IMR-90 (cell line): Measurements from ENCODE around the gene ASCL1. TPM values are rescaled to one million over a fixed set of nuclear protein-coding genes. Genes with fewer than 3 reads are reported as not detected.

ENCODE experiments used
- ATAC-seq: fragments of 200-7000 bp; cut with Tn5 transposase; 2 replicates; pipeline ENCODE4 v1.9.1; 2020; ENCODE audit warnings: low read depth, mild to moderate bottlenecking, moderate library complexity
- BruUV-seq: library from RNA; stranded (reverse); fragments of 400-500 nt; replicated peaks from 2 replicates; lab custom pipeline; 2021; lab: Mats Ljungman, UMichigan
- CTCF ChIA-PET: fragments of 300-600 bp; formaldehyde crosslinking; extraction: SDS; loops from one replicate; lab custom pipeline; 2021; ENCODE audit warnings: antibody characterized with exemption; lab: Yijun Ruan, JAX
- POLR2A ChIA-PET: fragments of 300-600 bp; sonication (Branson Sonifier 250); formaldehyde crosslinking; loops from one replicate; lab custom pipeline; 2022; ENCODE audit warnings: antibody characterized with exemption; ENCODE audit not compliant: unreplicated experiment; lab: Charles Lee
- DNase-seq: peaks from one replicate; pipeline ENCODE4 v3.0.0; 2013
- H2AFZ ChIP-seq: replicated peaks from 2 replicates; pipeline ENCODE3; 2013; ENCODE audit warnings: low read length, mild to moderate bottlenecking; ENCODE audit not compliant: poor library complexity
- H2AK5ac ChIP-seq: 2 replicates; pipeline ENCODE4 v1.6.1; 2013; ENCODE audit warnings: low read depth, low read length, inconsistent platforms
- H2AK9ac ChIP-seq: replicated peaks from 2 replicates; pipeline ENCODE3; 2013; ENCODE audit warnings: mild to moderate bottlenecking, low read depth, low read length, moderate library complexity; ENCODE audit not compliant: poor library complexity
- H2BK120ac ChIP-seq: 2 replicates; pipeline ENCODE4 v1.6.1; 2013; ENCODE audit warnings: low read depth, low read length, inconsistent platforms
- H2BK15ac ChIP-seq: 3 replicates; pipeline ENCODE4 v1.6.1; 2013; ENCODE audit warnings: low read depth, low read length, inconsistent platforms
- H2BK20ac ChIP-seq: 2 replicates; pipeline ENCODE4 v1.6.1; 2013; ENCODE audit warnings: low read depth, mild to moderate bottlenecking, inconsistent platforms, low read length, moderate library complexity
- H2BK5ac ChIP-seq: 2 replicates; pipeline ENCODE4 v1.6.1; 2013; ENCODE audit warnings: mild to moderate bottlenecking, low read depth, low read length, inconsistent platforms; ENCODE audit not compliant: poor library complexity, severe bottlenecking
- H3K14ac ChIP-seq: replicated peaks from 2 replicates; pipeline ENCODE4 v1.6.1; 2013; ENCODE audit warnings: low read depth, low read length, inconsistent platforms
- H3K18ac ChIP-seq: 2 replicates; pipeline ENCODE4 v1.6.1; 2013; ENCODE audit warnings: low read depth, low read length, control low read depth
- H3K23ac ChIP-seq: 2 replicates; pipeline ENCODE4 v1.6.1; 2013; ENCODE audit warnings: low read depth, low read length, inconsistent platforms
- H3K27ac ChIP-seq: 2 replicates; pipeline ENCODE4 v1.5.1; 2013; ENCODE audit warnings: mild to moderate bottlenecking, control low read depth, low read length; ENCODE audit not compliant: insufficient read depth
- H3K27me3 ChIP-seq: 2 replicates; pipeline ENCODE4 v1.6.1; 2013; ENCODE audit warnings: low read length; ENCODE audit not compliant: control insufficient read depth, insufficient read depth
- H3K36me3 ChIP-seq: 2 replicates; pipeline ENCODE4 v1.6.1; 2013; ENCODE audit warnings: low read length, mixed read lengths; ENCODE audit not compliant: control insufficient read depth, insufficient read depth
- H3K4ac ChIP-seq: 2 replicates; pipeline ENCODE4 v1.6.1; 2013; ENCODE audit warnings: low read depth, low read length, inconsistent platforms
- H3K4me1 ChIP-seq: 2 replicates; pipeline ENCODE4 v1.6.1; 2013; ENCODE audit warnings: low read length, mixed read lengths; ENCODE audit not compliant: control insufficient read depth, insufficient read depth
- H3K4me2 ChIP-seq: 2 replicates; pipeline ENCODE4 v1.6.1; 2013; ENCODE audit warnings: low read depth, mild to moderate bottlenecking, control low read depth, low read length, moderate library complexity
- H3K4me3 ChIP-seq: 2 replicates; pipeline ENCODE4 v1.5.1; 2013; ENCODE audit warnings: low read depth, mild to moderate bottlenecking, control low read depth, low read length, moderate library complexity; ENCODE audit not compliant: insufficient read depth
- H3K56ac ChIP-seq: 2 replicates; pipeline ENCODE4 v1.6.1; 2013; ENCODE audit warnings: low read length, inconsistent platforms; ENCODE audit not compliant: insufficient read depth; ENCODE audit errors: extremely low read depth
- H3K79me1 ChIP-seq, 2 experiments: 2 replicates each; pipeline ENCODE4 v1.6.1; 2013; ENCODE audit warnings: low read length in 2 of 2, inconsistent platforms in 1 of 2, low read depth in 1 of 2
- H3K9ac ChIP-seq: 2 replicates; pipeline ENCODE4 v1.6.1; 2013; ENCODE audit warnings: low read depth, low read length, control low read depth
- H3K9me1 ChIP-seq: 2 replicates; pipeline ENCODE4 v1.6.1; 2013; ENCODE audit warnings: low read length, inconsistent platforms; ENCODE audit not compliant: insufficient read depth
- H3K9me3 ChIP-seq: 2 replicates; pipeline ENCODE4 v1.6.1; 2013; ENCODE audit warnings: low read length; ENCODE audit not compliant: control insufficient read depth, insufficient read depth
- H4K20me1 ChIP-seq: 2 replicates; pipeline ENCODE4 v1.6.1; 2013; ENCODE audit warnings: low read length, inconsistent platforms; ENCODE audit not compliant: insufficient read depth
- H4K5ac ChIP-seq: 2 replicates; pipeline ENCODE4 v1.6.1; 2013; ENCODE audit warnings: mild to moderate bottlenecking, low read depth, low read length, control low read depth
- H4K8ac ChIP-seq, 2 experiments: 2 replicates each; pipeline ENCODE4 v1.6.1; 2013; ENCODE audit warnings: low read depth in 2 of 2, low read length in 2 of 2, control low read depth in 1 of 2, inconsistent platforms in 1 of 2
- H4K91ac ChIP-seq: 2 replicates; pipeline ENCODE4 v1.6.1; 2013; ENCODE audit warnings: low read depth, low read length, inconsistent platforms; ENCODE audit not compliant: insufficient read depth
- BHLHE40 ChIP-seq: fragments of 150-350 bp; IDR thresholded peaks from 2 replicates; pipeline ENCODE4 v1.6.1; 2016; ENCODE audit warnings: mild to moderate bottlenecking, low read depth, low read length
- CEBPB ChIP-seq: IDR thresholded peaks from 2 replicates; pipeline ENCODE4 v1.6.1; 2012; ENCODE audit warnings: low read depth, low read length, improper control_type of control experiment
- CHD1 ChIP-seq: IDR thresholded peaks from 2 replicates; pipeline ENCODE4 v1.6.1; 2012; ENCODE audit warnings: low read depth, low read length, improper control_type of control experiment
- CTCF ChIP-seq: conservative IDR thresholded peaks from 2 replicates; pipeline ENCODE4 v1.5.1; 2012; ENCODE audit warnings: mild to moderate bottlenecking, low read depth, low read length, improper control_type of control experiment
- ELK1 ChIP-seq: fragments of 150-350 bp; IDR thresholded peaks from 2 replicates; pipeline ENCODE4 v1.6.1; 2016; ENCODE audit warnings: low read depth, mild to moderate bottlenecking, low read length, moderate library complexity, borderline replicate concordance
- FOS ChIP-seq: fragments of 150-350 bp; IDR thresholded peaks from 2 replicates; pipeline ENCODE4 v1.6.1; 2016; ENCODE audit warnings: low read depth, low read length
- MAFK ChIP-seq: IDR thresholded peaks from 2 replicates; pipeline ENCODE4 v1.6.1; 2012; ENCODE audit warnings: low read depth, low read length, improper control_type of control experiment
- MAZ ChIP-seq: IDR thresholded peaks from 2 replicates; pipeline ENCODE4 v1.6.1; 2012; ENCODE audit warnings: low read depth, mild to moderate bottlenecking, low read length, improper control_type of control experiment, moderate library complexity, borderline replicate concordance
- MXI1 ChIP-seq: IDR thresholded peaks from 2 replicates; pipeline ENCODE4 v1.6.1; 2012; ENCODE audit warnings: low read depth, mild to moderate bottlenecking, low read length, moderate library complexity, borderline replicate concordance
- NFE2L2 ChIP-seq: fragments of 150-350 bp; IDR thresholded peaks from 2 replicates; pipeline ENCODE4 v1.6.1; 2016; ENCODE audit warnings: low read depth, mild to moderate bottlenecking, low read length
- POLR2A ChIP-seq: IDR thresholded peaks from 2 replicates; pipeline ENCODE4 v1.6.1; 2012; ENCODE audit warnings: mild to moderate bottlenecking, low read depth, low read length
- RAD21 ChIP-seq: IDR thresholded peaks from 2 replicates; pipeline ENCODE4 v1.6.1; 2012; ENCODE audit warnings: low read length, improper control_type of control experiment
- RCOR1 ChIP-seq: IDR thresholded peaks from 2 replicates; pipeline ENCODE4 v1.6.1; 2012; ENCODE audit warnings: mild to moderate bottlenecking, low read length, improper control_type of control experiment; ENCODE audit not compliant: insufficient replicate concordance
- RFX5 ChIP-seq: IDR thresholded peaks from 2 replicates; pipeline ENCODE4 v1.8.0; 2012; ENCODE audit warnings: low read depth, mild to moderate bottlenecking, low read length, moderate library complexity
- SMC3 ChIP-seq: fragments of 150-350 bp; IDR thresholded peaks from 2 replicates; pipeline ENCODE4 v1.6.1; 2016; ENCODE audit warnings: low read depth, mild to moderate bottlenecking, antibody characterized with exemption, low read length, moderate library complexity
- USF2 ChIP-seq: fragments of 150-350 bp; IDR thresholded peaks from 2 replicates; pipeline ENCODE4 v1.6.1; 2017; ENCODE audit warnings: mild to moderate bottlenecking, antibody characterized with exemption, low read length, low read depth
- WGBS, 2 experiments: methylation state at CpG; one replicate each; pipeline versions ENCODE4 v1.1.5 to v1.1.7; 2013; ENCODE audit warnings: missing lambda C conversion rate in 2 of 2; ENCODE audit not compliant: insufficient read length in 1 of 2; ENCODE audit errors: extremely low coverage in 2 of 2; 5-methylcytosine and 5-hydroxymethylcytosine counted together
- dilution Hi-C: fragments of 300-500 bp; cut with HindIII; formaldehyde crosslinking; loops from one replicate; pipeline ENCODE4 v1.14.3; 2018; ENCODE audit warnings: low sequenced_read_pairs; ENCODE audit not compliant: unreplicated experiment
- in situ Hi-C: fragments of 300-500 bp; cut with MboI; formaldehyde crosslinking; loops from 3 replicates; pipeline ENCODE4 v1.14.3; 2019; ENCODE audit warnings: low sequenced_read_pairs, inconsistent platforms, mixed read lengths
- intact Hi-C: fragments of 100-400 bp; cut with micrococcal nuclease; formaldehyde crosslinking; loops from 2 replicates; pipeline ENCODE4 v1.10.0; 2022
- polyA plus RNA-seq, 3 experiments: library from polyadenylated mRNA; depleted of rRNA; stranded (reverse); fragments of >200 nt; gene quantifications; 2 replicates each; pipeline ENCODE4 v1.2.3, GENCODE V29; 2012; ENCODE audit warnings: low replicate concordance in 1 of 3
- total RNA-seq: library from RNA; depleted of rRNA; stranded (reverse); fragments of >200 nt; gene quantifications from 2 replicates; pipeline ENCODE4 v1.2.3, GENCODE V29; 2012

Gene ASCL1
- total and polyA plus RNA-seq, 2 of the 4 experiments (the other 2 are of a cell fraction) = not detected

- H4K8ac ChIP-seq = no peak overlapping the region
- no peaks in the 10 kb centered on the region for H3K79me1 ChIP-seq
- CTCF ChIA-PET = interaction anchor here (1.0 kb wide), 1 partner anchor 28 kb away, joined by 3 read pairs; no protein-coding TSS in a partner anchor
- H3K9ac ChIP-seq = no peak overlapping the region
- no peak overlapping the region for H3K18ac ChIP-seq
- no peak for ATAC-seq
- no peaks in the 10 kb centered on the region for H3K36me3 ChIP-seq
- no peak overlapping the region for H3K27ac ChIP-seq
- dilution Hi-C loops = no loop called here
- H2AK9ac ChIP-seq = no peak overlapping the region
- no peaks in the 10 kb centered on the region for H3K27me3 ChIP-seq
- no peak for DNase-seq
- no peak overlapping the region for H3K4ac ChIP-seq
- H3K4me1 ChIP-seq = no peaks in the 10 kb centered on the region
- no peak overlapping the region for H2BK120ac ChIP-seq
- H3K4me2 ChIP-seq = no peak overlapping the region
- H3K23ac ChIP-seq = no peak overlapping the region
- WGBS, 2 experiments = no CpG with 5 or more reads among the region's 5 CpGs
- H2BK15ac ChIP-seq = no peak overlapping the region
- intact Hi-C loops = no loop called here
- no TSS peak for BruUV-seq
- in situ Hi-C loops = no loop called here
- H2BK20ac ChIP-seq = no peak overlapping the region
- peaks cover 5% of the 10 kb centered on the region; the same call in 1 of the 2 replicates for H3K9me3 ChIP-seq
- H3K14ac ChIP-seq = no peak overlapping the region
- H3K4me3 ChIP-seq = no peak overlapping the region
- H2AK5ac ChIP-seq = no peak overlapping the region
- no peaks in the 10 kb centered on the region for H4K20me1 ChIP-seq
- no peak for TF ChIP-seq RCOR1
- TF ChIP-seq POLR2A = no peak
- no peak for TF ChIP-seq CHD1
- TF ChIP-seq CEBPB = no peak
- no peak for TF ChIP-seq FOS
- TF ChIP-seq NFE2L2 = no peak
- no peak for TF ChIP-seq MAZ
- TF ChIP-seq ELK1 = no peak
- no peak for TF ChIP-seq MXI1
- TF ChIP-seq BHLHE40 = no peak
- TF ChIP-seq RFX5 = no peak
- no peak for TF ChIP-seq CTCF
- no peak for TF ChIP-seq MAFK
- no peak for TF ChIP-seq RAD21
- TF ChIP-seq SMC3 = no peak
- no peak for TF ChIP-seq USF2
- no peaks in the 10 kb centered on the region for H3K9me1 ChIP-seq
- H2AFZ ChIP-seq = no peak overlapping the region
- no peak overlapping the region for H2BK5ac ChIP-seq
- no peak overlapping the region for H4K91ac ChIP-seq
- H3K56ac ChIP-seq = no peak overlapping the region
- POLR2A ChIA-PET = no interaction called here
- H4K5ac ChIP-seq = no peak overlapping the region
Observed at GRCh38 chr12:102976609-102977280, 19.3 kb downstream of the ASCL1 start.
